GM23338 (cell line): ENCODE data around the gene DNAH17. TPM values are rescaled to one million over a fixed set of nuclear protein-coding genes. Genes with fewer than 3 reads are reported as not detected.

Experiments
- ATAC-seq: fragments of 200-7000 bp; cut with Tn5 transposase; 3 replicates; pipeline ENCODE4 v1.9.1; 2020
- DNase-seq: peaks from one replicate; pipeline ENCODE4 v3.0.0-alpha.2; 2015; ENCODE audit warnings: low spot score
- H2AFZ ChIP-seq: fragments of 200-600 bp; sonication (generic); 2 replicates; pipeline ENCODE4 v1.8.0; 2016; ENCODE audit warnings: antibody characterized with exemption, mild to moderate bottlenecking, moderate library complexity
- H3F3A ChIP-seq: fragments of 200-600 bp; sonication (generic); replicated peaks from 2 replicates; pipeline ENCODE4 v1.8.0; 2017; ENCODE audit warnings: antibody characterized with exemption, mixed run types, low read depth
- H3K27ac ChIP-seq: fragments of 200-600 bp; sonication (generic); 2 replicates; pipeline ENCODE4 v1.6.1; 2016; ENCODE audit warnings: low read depth
- H3K27me3 ChIP-seq: fragments of 200-600 bp; sonication (generic); 2 replicates; pipeline ENCODE4 v1.8.0; 2016; ENCODE audit warnings: mild to moderate bottlenecking, mixed run types, moderate library complexity; ENCODE audit not compliant: insufficient read depth
- H3K36me3 ChIP-seq: fragments of 200-600 bp; sonication (generic); 2 replicates; pipeline ENCODE4 v1.8.0; 2016; ENCODE audit warnings: mild to moderate bottlenecking; ENCODE audit not compliant: insufficient read depth
- H3K4me1 ChIP-seq: fragments of 200-600 bp; sonication (generic); 2 replicates; pipeline ENCODE4 v1.8.0; 2016; ENCODE audit warnings: mild to moderate bottlenecking, moderate library complexity; ENCODE audit not compliant: insufficient read depth
- H3K4me2 ChIP-seq: fragments of 200-600 bp; sonication (generic); 2 replicates; pipeline ENCODE4 v1.7.1; 2017; ENCODE audit warnings: mixed run types
- H3K4me3 ChIP-seq: fragments of 200-600 bp; sonication (generic); 2 replicates; pipeline ENCODE4 v1.6.1; 2016; ENCODE audit warnings: mixed run types
- H3K79me2 ChIP-seq: fragments of 200-600 bp; sonication (generic); replicated peaks from 2 replicates; pipeline ENCODE4 v1.8.0; 2017; ENCODE audit warnings: mild to moderate bottlenecking; ENCODE audit not compliant: insufficient read depth
- H3K9me2 ChIP-seq: fragments of 200-600 bp; sonication (generic); 2 replicates; pipeline ENCODE4 v1.8.0; 2017; ENCODE audit not compliant: insufficient read depth
- H4K20me1 ChIP-seq: fragments of 200-600 bp; sonication (generic); replicated peaks from 2 replicates; pipeline ENCODE4 v1.8.0; 2017; ENCODE audit warnings: mild to moderate bottlenecking; ENCODE audit not compliant: insufficient read depth
- H3K27ac Mint-ChIP-seq: 2 replicates; pipeline ENCODE4 v1.8.0; 2020; ENCODE audit warnings: inconsistent platforms, mild to moderate bottlenecking, moderate library complexity, mixed read lengths
- H3K27me3 Mint-ChIP-seq: 3 replicates; pipeline ENCODE4 v1.8.0; 2022; ENCODE audit warnings: low read depth, mild to moderate bottlenecking, moderate library complexity, mixed read lengths, inconsistent platforms; ENCODE audit not compliant: insufficient read depth, poor library complexity
- H3K36me3 Mint-ChIP-seq: 3 replicates; pipeline ENCODE4 v1.8.0; 2021; ENCODE audit warnings: low read depth, mild to moderate bottlenecking, inconsistent platforms, moderate library complexity, mixed read lengths
- H3K4me1 Mint-ChIP-seq: 3 replicates; pipeline ENCODE4 v1.8.0; 2020; ENCODE audit warnings: mild to moderate bottlenecking, inconsistent platforms, mixed read lengths
- H3K4me3 Mint-ChIP-seq: 3 replicates; pipeline ENCODE4 v1.8.0; 2021; ENCODE audit warnings: moderate library complexity, mild to moderate bottlenecking, inconsistent platforms, mixed read lengths
- H3K9me3 Mint-ChIP-seq: 3 replicates; pipeline ENCODE4 v1.8.0; 2020; ENCODE audit warnings: moderate library complexity, mild to moderate bottlenecking, inconsistent platforms, mixed read lengths
- ETS1 ChIP-seq: IDR thresholded peaks from 2 replicates; pipeline ENCODE4 v1.6.1; 2016; ENCODE audit warnings: antibody characterized with exemption
- EZH2 ChIP-seq: fragments of 200-600 bp; sonication (generic); IDR thresholded peaks from one replicate; pipeline ENCODE4 v1.8.0; 2017; ENCODE audit warnings: antibody characterized with exemption, mild to moderate bottlenecking, low read depth; ENCODE audit not compliant: unreplicated experiment
- REST ChIP-seq: IDR thresholded peaks from one replicate; pipeline ENCODE4 v1.6.1; 2018; ENCODE audit warnings: antibody characterized with exemption; ENCODE audit not compliant: unreplicated experiment
- STAT1 ChIP-seq: IDR thresholded peaks from one replicate; pipeline ENCODE4 v1.6.1; 2016; ENCODE audit warnings: antibody characterized with exemption; ENCODE audit not compliant: unreplicated experiment
- ZNF114 ChIP-seq: fragments of 250-450 bp; sonication (Bioruptor Pico); IDR thresholded peaks from 2 replicates; pipeline ENCODE4 v1.5.0; 2020; ENCODE audit warnings: mild to moderate bottlenecking, moderate library complexity
- polyA plus RNA-seq: library from polyadenylated mRNA; unstranded; fragments of >200 nt; fragmentation: Nextera tagmentation; extraction: Ambion mirVana; gene quantifications from 2 replicates; pipeline ENCODE4 v1.2.1, GENCODE V29; 2016
- total RNA-seq: library from RNA; depleted of rRNA; stranded (reverse); fragments of >200 nt; shearing (Covaris generic); gene quantifications from 2 replicates; pipeline ENCODE4 v1.2.3, GENCODE V29; 2014
- TF ChIP-seq, protein P1 (sequence below), 2 experiments: fragments of 200-600 bp in 1 of 2; sonication (generic) in 1 of 2; conservative IDR thresholded peaks; 2 replicates each; pipeline versions ENCODE4 v1.5.1 to v1.6.1; 2016 to 2017; ENCODE audit warnings: antibody characterized with exemption in 2 of 2, low read depth in 2 of 2, mild to moderate bottlenecking in 2 of 2, moderate library complexity in 1 of 2
- TF ChIP-seq, protein P2 (sequence below): fragments of 250-450 bp; sonication (Bioruptor Pico); IDR thresholded peaks from 2 replicates; pipeline ENCODE4 v1.5.0; 2020; ENCODE audit warnings: mild to moderate bottlenecking, moderate library complexity

The DNAH17 gene
- total and polyA plus RNA-seq, 2 experiments from 2014 or later = 0.59 to 2.0 TPM

DNA sequence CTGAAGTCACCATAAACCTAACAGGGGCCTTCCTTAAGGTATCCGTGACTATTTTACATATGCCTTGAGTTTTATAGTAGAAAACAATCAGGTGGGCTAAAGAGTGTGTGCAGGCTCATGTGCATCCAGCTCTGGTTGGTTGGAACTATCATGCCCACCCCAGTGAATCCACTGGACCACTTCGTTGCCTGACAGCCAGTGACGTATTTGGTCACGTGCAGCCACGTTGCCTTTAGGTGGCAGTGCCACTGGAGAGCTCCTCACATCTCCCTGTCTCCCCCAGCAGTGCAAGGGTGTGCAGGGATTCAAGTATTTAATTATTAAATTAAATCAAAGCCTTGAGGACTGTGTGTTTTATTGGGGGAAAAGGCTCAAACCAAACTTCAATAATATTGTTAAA is 42.1 kb upstream of the DNAH17 start:
- H3K4me2 ChIP-seq = no peak overlapping the region
- ATAC-seq (no peak), DNase-seq (no peak)
- H3K27ac ChIP-seq = no peak overlapping the region
- H3K9me2 ChIP-seq = no peaks in the 10 kb centered on the region
- H4K20me1 ChIP-seq = no peaks in the 10 kb centered on the region
- H3K27me3 ChIP-seq = no peaks in the 10 kb centered on the region
- no peaks in the 10 kb centered on the region for H3F3A ChIP-seq
- H3K4me1 ChIP-seq = no peaks in the 10 kb centered on the region
- Mint-ChIP-seq H3K4me3 (no peak overlapping the region), H3K9me3 (peaks cover 3% of the 10 kb centered on the region; the same call in 1 of the 3 replicates), H3K4me1 (peaks cover 2% of the 10 kb centered on the region; the same call in 2 of the 3 replicates), H3K27me3 (peaks cover 3% of the 10 kb centered on the region), H3K36me3 (0 out of 3 replicates have a peak, but pooled peaks cover 2% of the 10 kb centered on the region), H3K27ac (no peak overlapping the region)
- no peaks in the 10 kb centered on the region for H3K36me3 ChIP-seq
- TF ChIP-seq REST = no peak
- no peak for TF ChIP-seq ETS1
- no peak for TF ChIP-seq EZH2
- TF ChIP-seq, protein P1, sequence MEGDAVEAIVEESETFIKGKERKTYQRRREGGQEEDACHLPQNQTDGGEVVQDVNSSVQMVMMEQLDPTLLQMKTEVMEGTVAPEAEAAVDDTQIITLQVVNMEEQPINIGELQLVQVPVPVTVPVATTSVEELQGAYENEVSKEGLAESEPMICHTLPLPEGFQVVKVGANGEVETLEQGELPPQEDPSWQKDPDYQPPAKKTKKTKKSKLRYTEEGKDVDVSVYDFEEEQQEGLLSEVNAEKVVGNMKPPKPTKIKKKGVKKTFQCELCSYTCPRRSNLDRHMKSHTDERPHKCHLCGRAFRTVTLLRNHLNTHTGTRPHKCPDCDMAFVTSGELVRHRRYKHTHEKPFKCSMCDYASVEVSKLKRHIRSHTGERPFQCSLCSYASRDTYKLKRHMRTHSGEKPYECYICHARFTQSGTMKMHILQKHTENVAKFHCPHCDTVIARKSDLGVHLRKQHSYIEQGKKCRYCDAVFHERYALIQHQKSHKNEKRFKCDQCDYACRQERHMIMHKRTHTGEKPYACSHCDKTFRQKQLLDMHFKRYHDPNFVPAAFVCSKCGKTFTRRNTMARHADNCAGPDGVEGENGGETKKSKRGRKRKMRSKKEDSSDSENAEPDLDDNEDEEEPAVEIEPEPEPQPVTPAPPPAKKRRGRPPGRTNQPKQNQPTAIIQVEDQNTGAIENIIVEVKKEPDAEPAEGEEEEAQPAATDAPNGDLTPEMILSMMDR (conservative IDR thresholded peaks at IDR 0.05; ENCODE audit: low read depth in 2 of 2) = no peak
- TF ChIP-seq, protein P2, sequence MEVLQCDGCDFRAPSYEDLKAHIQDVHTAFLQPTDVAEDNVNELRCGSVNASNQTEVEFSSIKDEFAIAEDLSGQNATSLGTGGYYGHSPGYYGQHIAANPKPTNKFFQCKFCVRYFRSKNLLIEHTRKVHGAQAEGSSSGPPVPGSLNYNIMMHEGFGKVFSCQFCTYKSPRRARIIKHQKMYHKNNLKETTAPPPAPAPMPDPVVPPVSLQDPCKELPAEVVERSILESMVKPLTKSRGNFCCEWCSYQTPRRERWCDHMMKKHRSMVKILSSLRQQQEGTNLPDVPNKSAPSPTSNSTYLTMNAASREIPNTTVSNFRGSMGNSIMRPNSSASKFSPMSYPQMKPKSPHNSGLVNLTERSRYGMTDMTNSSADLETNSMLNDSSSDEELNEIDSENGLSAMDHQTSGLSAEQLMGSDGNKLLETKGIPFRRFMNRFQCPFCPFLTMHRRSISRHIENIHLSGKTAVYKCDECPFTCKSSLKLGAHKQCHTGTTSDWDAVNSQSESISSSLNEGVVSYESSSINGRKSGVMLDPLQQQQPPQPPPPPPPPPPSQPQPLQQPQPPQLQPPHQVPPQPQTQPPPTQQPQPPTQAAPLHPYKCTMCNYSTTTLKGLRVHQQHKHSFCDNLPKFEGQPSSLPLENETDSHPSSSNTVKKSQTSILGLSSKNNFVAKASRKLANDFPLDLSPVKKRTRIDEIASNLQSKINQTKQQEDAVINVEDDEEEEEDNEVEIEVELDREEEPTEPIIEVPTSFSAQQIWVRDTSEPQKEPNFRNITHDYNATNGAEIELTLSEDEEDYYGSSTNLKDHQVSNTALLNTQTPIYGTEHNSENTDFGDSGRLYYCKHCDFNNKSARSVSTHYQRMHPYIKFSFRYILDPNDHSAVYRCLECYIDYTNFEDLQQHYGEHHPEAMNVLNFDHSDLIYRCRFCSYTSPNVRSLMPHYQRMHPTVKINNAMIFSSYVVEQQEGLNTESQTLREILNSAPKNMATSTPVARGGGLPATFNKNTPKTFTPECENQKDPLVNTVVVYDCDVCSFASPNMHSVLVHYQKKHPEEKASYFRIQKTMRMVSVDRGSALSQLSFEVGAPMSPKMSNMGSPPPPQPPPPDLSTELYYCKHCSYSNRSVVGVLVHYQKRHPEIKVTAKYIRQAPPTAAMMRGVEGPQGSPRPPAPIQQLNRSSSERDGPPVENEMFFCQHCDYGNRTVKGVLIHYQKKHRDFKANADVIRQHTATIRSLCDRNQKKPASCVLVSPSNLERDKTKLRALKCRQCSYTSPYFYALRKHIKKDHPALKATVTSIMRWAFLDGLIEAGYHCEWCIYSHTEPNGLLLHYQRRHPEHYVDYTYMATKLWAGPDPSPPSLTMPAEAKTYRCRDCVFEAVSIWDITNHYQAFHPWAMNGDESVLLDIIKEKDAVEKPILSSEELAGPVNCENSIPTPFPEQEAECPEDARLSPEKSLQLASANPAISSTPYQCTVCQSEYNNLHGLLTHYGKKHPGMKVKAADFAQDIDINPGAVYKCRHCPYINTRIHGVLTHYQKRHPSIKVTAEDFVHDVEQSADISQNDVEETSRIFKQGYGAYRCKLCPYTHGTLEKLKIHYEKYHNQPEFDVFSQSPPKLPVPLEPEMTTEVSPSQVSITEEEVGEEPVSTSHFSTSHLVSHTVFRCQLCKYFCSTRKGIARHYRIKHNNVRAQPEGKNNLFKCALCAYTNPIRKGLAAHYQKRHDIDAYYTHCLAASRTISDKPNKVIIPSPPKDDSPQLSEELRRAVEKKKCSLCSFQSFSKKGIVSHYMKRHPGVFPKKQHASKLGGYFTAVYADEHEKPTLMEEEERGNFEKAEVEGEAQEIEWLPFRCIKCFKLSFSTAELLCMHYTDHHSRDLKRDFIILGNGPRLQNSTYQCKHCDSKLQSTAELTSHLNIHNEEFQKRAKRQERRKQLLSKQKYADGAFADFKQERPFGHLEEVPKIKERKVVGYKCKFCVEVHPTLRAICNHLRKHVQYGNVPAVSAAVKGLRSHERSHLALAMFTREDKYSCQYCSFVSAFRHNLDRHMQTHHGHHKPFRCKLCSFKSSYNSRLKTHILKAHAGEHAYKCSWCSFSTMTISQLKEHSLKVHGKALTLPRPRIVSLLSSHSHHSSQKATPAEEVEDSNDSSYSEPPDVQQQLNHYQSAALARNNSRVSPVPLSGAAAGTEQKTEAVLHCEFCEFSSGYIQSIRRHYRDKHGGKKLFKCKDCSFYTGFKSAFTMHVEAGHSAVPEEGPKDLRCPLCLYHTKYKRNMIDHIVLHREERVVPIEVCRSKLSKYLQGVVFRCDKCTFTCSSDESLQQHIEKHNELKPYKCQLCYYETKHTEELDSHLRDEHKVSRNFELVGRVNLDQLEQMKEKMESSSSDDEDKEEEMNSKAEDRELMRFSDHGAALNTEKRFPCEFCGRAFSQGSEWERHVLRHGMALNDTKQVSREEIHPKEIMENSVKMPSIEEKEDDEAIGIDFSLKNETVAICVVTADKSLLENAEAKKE (CRISPR knock-in tag) = no peak
- no peak for TF ChIP-seq STAT1
- TF ChIP-seq ZNF114 (CRISPR knock-in tag) = no peak
- H3K79me2 ChIP-seq = no peaks in the 10 kb centered on the region
- no peak overlapping the region for H2AFZ ChIP-seq
- no peak overlapping the region for H3K4me3 ChIP-seq
